ENCODE measurements around the gene SLC12A7.

- TF ChIP-seq EZH2 (IDR thresholded peaks at IDR 0.05), result no peak
- TF ChIP-seq POLR2AphosphoS5 (IDR thresholded peaks at IDR 0.05; ENCODE audit: borderline replicate concordance, low read depth, low read length), result no peak
- no peak for TF ChIP-seq FOXP2 (optimal IDR thresholded peaks at IDR 0.05; ENCODE audit: control extremely low read depth, extremely low read length, insufficient read depth)
Measured at GRCh38 chr5:1152156-1152555, 40.3 kb upstream of the SLC12A7 start.

Data from SK-N-MC (cell line).